HepG2 (cell line): ENCODE data around the gene KATNAL1. TPM values are rescaled to one million over a fixed set of nuclear protein-coding genes. Genes with fewer than 3 reads are reported as not detected.

ENCODE experiments used
- ATAC-seq: fragments of 200-7000 bp; cut with Tn5 transposase; 3 replicates; pipeline ENCODE4 v1.9.1; 2020; ENCODE audit warnings: mild to moderate bottlenecking, moderate library complexity
- BruUV-seq: library from RNA; stranded (reverse); fragments of 400-500 nt; replicated peaks from 2 replicates; lab custom pipeline; 2021; lab: Mats Ljungman, UMichigan
- CTCF ChIA-PET: fragments of 300-600 bp; formaldehyde crosslinking; extraction: SDS; loops from one replicate; lab custom pipeline; 2021; ENCODE audit warnings: low total read pairs, inconsistent platforms, low intra/inter-chr PET ratio; lab: Yijun Ruan, JAX
- POLR2A ChIA-PET: fragments of 350-600 bp; sonication (Branson Sonifier 250); formaldehyde crosslinking; loops from one replicate; lab custom pipeline; 2020; ENCODE audit warnings: antibody characterized with exemption, inconsistent platforms; lab: Yijun Ruan, JAX
- DNase-seq: peaks from one replicate; pipeline ENCODE4 v3.0.0-alpha.2; 2015; ENCODE audit warnings: low spot score
- FAIRE-seq: peaks from 3 replicates; lab custom pipeline; 2011; peaks lifted over from hg19 to GRCh38; lab: Jason Lieb, UNC
- H2AFZ ChIP-seq: one replicate; pipeline ENCODE4 v1.6.1; 2011; ENCODE audit warnings: low read length, inconsistent platforms
- H3K27ac ChIP-seq: fragments of 300-600 bp; 3 replicates; pipeline ENCODE4 v1.8.0; 2011; ENCODE audit warnings: mixed run types, mild to moderate bottlenecking, mixed read lengths, low read length, inconsistent platforms; ENCODE audit not compliant: insufficient read depth; ENCODE audit errors: extremely low read length
- H3K27me3 ChIP-seq, 2 experiments: fragments of 200-600 bp in 1 of 2; 2 replicates in 1 of 2; 3 replicates in 1 of 2; pipeline versions ENCODE4 v1.6.0 to v1.8.0; 2011; ENCODE audit warnings: low read length in 2 of 2, mild to moderate bottlenecking in 2 of 2, moderate library complexity in 2 of 2, inconsistent platforms in 1 of 2; ENCODE audit not compliant: insufficient read depth in 2 of 2, control insufficient read depth in 1 of 2
- H3K36me3 ChIP-seq, 2 experiments: fragments of 200-600 bp in 1 of 2; replicated peaks in 1 of 2; 2 replicates in 1 of 2; 3 replicates in 1 of 2; pipeline versions ENCODE4 v1.5.1 to v1.8.0; 2011; ENCODE audit warnings: low read length in 2 of 2, inconsistent platforms in 1 of 2; ENCODE audit not compliant: insufficient read depth in 2 of 2, control insufficient read depth in 1 of 2
- H3K4me1 ChIP-seq: 2 replicates; pipeline ENCODE4 v1.5.1; 2012; ENCODE audit warnings: low read length, inconsistent platforms; ENCODE audit not compliant: insufficient read depth
- H3K4me2 ChIP-seq: 2 replicates; pipeline ENCODE4 v1.6.0; 2011; ENCODE audit warnings: low read depth, low read length, inconsistent platforms
- H3K4me3 ChIP-seq, 3 experiments: fragments of 200-600 bp in 1 of 3; sonication (generic), shearing (Covaris generic) in 1 of 3; replicated peaks in 1 of 3; 2 replicates each; pipeline ENCODE4 v1.5.1; 2011 to 2016; ENCODE audit warnings: low read length in 3 of 3, inconsistent platforms in 2 of 3, low read depth in 2 of 3, mild to moderate bottlenecking in 2 of 3, control low read depth in 1 of 3, mixed read lengths in 1 of 3; ENCODE audit not compliant: insufficient read depth in 1 of 3
- H3K79me2 ChIP-seq: one replicate; pipeline ENCODE4 v1.6.1; 2011; ENCODE audit warnings: low read length, inconsistent platforms; ENCODE audit not compliant: insufficient read depth
- H3K9ac ChIP-seq: 2 replicates; pipeline ENCODE4 v1.6.0; 2011; ENCODE audit warnings: mild to moderate bottlenecking, low read depth, low read length, inconsistent platforms; ENCODE audit not compliant: insufficient read depth
- H3K9me3 ChIP-seq: 2 replicates; pipeline ENCODE4 v1.5.1; 2012; ENCODE audit warnings: mild to moderate bottlenecking, low read length
- H4K20me1 ChIP-seq: 2 replicates; pipeline ENCODE4 v1.6.0; 2011; ENCODE audit warnings: inconsistent platforms, mild to moderate bottlenecking, low read length, moderate library complexity; ENCODE audit not compliant: insufficient read depth
- ELF3 ChIP-seq: IDR thresholded peaks from 2 replicates; pipeline ENCODE4 v1.6.1; 2016; ENCODE audit warnings: missing genetic modification reagents, missing compliant biosample characterization
- FOXJ3 ChIP-seq: sonication (generic); formaldehyde crosslinking; IDR thresholded peaks from 2 replicates; pipeline ENCODE4 v1.4.0; 2020; ENCODE audit warnings: missing genetic modification reagents, mild to moderate bottlenecking, borderline replicate concordance
- MED1 ChIP-seq: sonication (generic); formaldehyde crosslinking; IDR thresholded peaks from 2 replicates; pipeline ENCODE4 v1.4.0; 2020; ENCODE audit warnings: missing genetic modification reagents
- SNAI1 ChIP-seq: sonication (generic); formaldehyde crosslinking; IDR thresholded peaks from 2 replicates; pipeline ENCODE4 v1.5.0; 2020; ENCODE audit warnings: mild to moderate bottlenecking, missing genetic modification reagents, borderline replicate concordance
- THYN1 ChIP-seq: sonication (generic); formaldehyde crosslinking; IDR thresholded peaks from 2 replicates; pipeline ENCODE4 v1.8.1; 2023; ENCODE audit warnings: low read depth, mild to moderate bottlenecking, moderate library complexity, missing genetic modification reagents, borderline replicate concordance
- ZNF20 ChIP-seq: sonication (generic); formaldehyde crosslinking; IDR thresholded peaks from 2 replicates; pipeline ENCODE4 v1.4.0; 2020; ENCODE audit warnings: mild to moderate bottlenecking, moderate library complexity, missing genetic modification reagents
- ZNF282 ChIP-seq: fragments of 450-650 bp; IDR thresholded peaks from 2 replicates; pipeline ENCODE4 v1.6.1; 2018; ENCODE audit not compliant: partially characterized antibody
- ZNF329 ChIP-seq: sonication (generic); formaldehyde crosslinking; IDR thresholded peaks from 2 replicates; pipeline ENCODE4 v1.9.0; 2021; ENCODE audit warnings: low read depth, mild to moderate bottlenecking, missing genetic modification reagents
- ZNF431 ChIP-seq: sonication (generic); formaldehyde crosslinking; IDR thresholded peaks from 2 replicates; pipeline ENCODE4 v1.9.0; 2022; ENCODE audit warnings: missing genetic modification reagents, low read depth, mild to moderate bottlenecking, borderline replicate concordance
- ZNF501 ChIP-seq: sonication (generic); formaldehyde crosslinking; IDR thresholded peaks from 2 replicates; pipeline ENCODE4 v1.5.1; 2020; ENCODE audit warnings: mild to moderate bottlenecking, moderate library complexity, missing genetic modification reagents
- ZNF629 ChIP-seq: sonication (generic); formaldehyde crosslinking; conservative IDR thresholded peaks from 2 replicates; pipeline ENCODE4 v1.5.0; 2020; ENCODE audit warnings: missing genetic modification reagents
- WGBS: methylation state at CpG from one replicate; pipeline ENCODE4 v1.1.6; 2017; ENCODE audit warnings: low lambda C conversion rate; 5-methylcytosine and 5-hydroxymethylcytosine counted together
- in situ Hi-C: cut with HindIII; loops from 2 replicates; pipeline ENCODE4 v1.10.0; 2017; ENCODE audit warnings: low pct_unique_long_range_greater_than_20kb; ENCODE audit not compliant: extremely low pct_ligation_motif_present
- intact Hi-C: fragments of 100-400 bp; cut with micrococcal nuclease; formaldehyde crosslinking; loops from one replicate; pipeline ENCODE4 v1.10.0; 2022; ENCODE audit not compliant: unreplicated experiment
- polyA plus RNA-seq, 8 experiments: library from polyadenylated mRNA; depleted of rRNA in 3 of 8; stranded (reverse) in 7 of 8; unstranded in 1 of 8; fragments of >200 nt; fragmentation: Illumina TruSeq in 4 of 8; extraction: Trizol in 4 of 8; gene quantifications; 2 replicates each; pipeline versions ENCODE4 v1.2.1 to v1.2.3, GENCODE V29; 2011 to 2016; ENCODE audit warnings: low read depth in 4 of 8, missing spikeins in 1 of 8, mixed read lengths in 1 of 8; ENCODE audit not compliant: insufficient read depth in 1 of 8
- total RNA-seq, 5 experiments: library from RNA; depleted of rRNA; stranded (reverse); fragments of >200 nt; fragmentation: Illumina TruSeq; extraction: Trizol; gene quantifications; 2 replicates each; pipeline ENCODE4 v1.2.3, GENCODE V29; 2016; ENCODE audit warnings: low read depth in 1 of 5
- TF ChIP-seq, protein P1 (sequence below): sonication (generic); formaldehyde crosslinking; IDR thresholded peaks from 2 replicates; pipeline ENCODE4 v1.4.0; 2020; ENCODE audit warnings: mild to moderate bottlenecking, missing genetic modification reagents
- TF ChIP-seq, protein P2 (sequence below): sonication (generic); formaldehyde crosslinking; IDR thresholded peaks from 2 replicates; pipeline ENCODE4 v1.4.0; 2020; ENCODE audit warnings: missing genetic modification reagents, borderline replicate concordance

KATNAL1 gene
- total and polyA plus RNA-seq, 2 of the 13 experiments (the other 11 are each of a cell fraction or from before 2014, with no cell fraction given), result 3.2 to 11.8 TPM

DNA sequence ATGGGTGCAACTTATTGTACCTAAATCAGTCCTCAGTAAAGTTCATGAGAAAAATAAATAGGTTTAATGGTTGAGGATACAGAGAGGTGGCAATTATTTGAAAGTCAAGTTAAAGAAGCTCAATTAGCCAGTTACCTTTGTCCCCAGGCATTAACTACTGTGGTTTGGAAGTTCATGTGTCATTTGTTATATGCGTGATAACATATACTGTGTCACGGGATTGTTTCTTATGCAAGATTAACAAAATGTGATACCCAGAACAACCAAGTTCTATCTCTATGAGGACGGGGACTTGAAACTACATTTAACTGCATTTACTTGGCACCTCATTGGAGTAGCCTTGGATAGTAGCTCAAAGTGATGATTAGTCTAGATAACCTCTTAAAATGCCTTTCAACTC is 13.9 kb upstream of the KATNAL1 start:
- ATAC-seq (no peak), FAIRE-seq (no peak), DNase-seq (no peak)
- Histone ChIP-seq H3K9ac (no peak overlapping the region), H3K9me3 (no peaks in the 10 kb centered on the region), H3K4me2 (no peak overlapping the region), H3K36me3 (no peaks in the 10 kb centered on the region; a peak in 1 of 5 replicates), H3K4me3 (no peak overlapping the region), H3K27me3 (no peaks in the 10 kb centered on the region), H3K4me1 (peaks cover 6% of the 10 kb centered on the region; the same call in 1 of the 2 replicates), H2AFZ (no peak overlapping the region), H4K20me1 (no peaks in the 10 kb centered on the region), H3K79me2 (no peaks in the 10 kb centered on the region), H3K27ac (no peak overlapping the region)
- ChIA-PET POLR2A (no interaction called here), CTCF (no interaction called here)
- intact Hi-C loops, result no loop called here
- 98% methylated on average over 3 of the region's 3 CpGs for WGBS
- in situ Hi-C loops, result no loop called here
- BruUV-seq, result no TSS peak
- TF ChIP-seq ZNF629 (CRISPR knock-in tag) (no peak), ELF3 (CRISPR knock-in tag) (no peak), ZNF501 (CRISPR knock-in tag) (no peak), ZNF282 (no peak)

DNA sequence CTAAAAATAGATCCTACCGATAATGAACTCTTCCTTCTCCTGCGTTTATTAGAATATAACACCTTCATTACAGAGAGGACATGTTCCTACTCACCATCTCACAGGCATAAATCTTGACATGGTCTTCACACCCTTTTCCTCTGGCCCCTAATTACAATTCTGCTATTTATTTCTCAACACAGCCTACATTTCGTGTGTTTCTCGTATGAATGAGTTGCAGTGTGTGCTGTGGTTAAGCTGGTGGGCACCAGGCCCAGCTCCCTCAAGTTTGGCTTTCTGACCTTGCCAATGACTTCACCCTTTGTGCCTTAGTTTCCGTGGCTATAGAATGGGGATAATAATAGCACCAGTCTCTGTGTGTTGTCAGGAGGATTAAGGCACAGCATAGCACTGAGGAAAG is 12.3 kb upstream of the KATNAL1 start:
- H3K9me3 ChIP-seq, result no peaks in the 10 kb centered on the region
- FAIRE-seq (no peak), ATAC-seq (no peak), DNase-seq (no peak)
- no peaks in the 10 kb centered on the region; a peak in 1 of 5 replicates for H3K36me3 ChIP-seq
- no peaks in the 10 kb centered on the region for H4K20me1 ChIP-seq
- CTCF ChIA-PET, result no interaction called here
- no peaks in the 10 kb centered on the region for H3K27me3 ChIP-seq
- no peak overlapping the region for H3K4me2 ChIP-seq
- H2AFZ ChIP-seq, result no peak overlapping the region
- no peak overlapping the region for H3K4me3 ChIP-seq
- 94% methylated on average over 5 of the region's 5 CpGs for WGBS
- peaks cover 6% of the 10 kb centered on the region; the same call in 1 of the 2 replicates for H3K4me1 ChIP-seq
- intact Hi-C loops (no loop called here), in situ Hi-C loops (no loop called here)
- no peaks in the 10 kb centered on the region for H3K79me2 ChIP-seq
- H3K27ac ChIP-seq, result no peak overlapping the region
- no TSS peak for BruUV-seq
- no peak overlapping the region for H3K9ac ChIP-seq
- POLR2A ChIA-PET, result no interaction called here
- TF ChIP-seq, protein P1, sequence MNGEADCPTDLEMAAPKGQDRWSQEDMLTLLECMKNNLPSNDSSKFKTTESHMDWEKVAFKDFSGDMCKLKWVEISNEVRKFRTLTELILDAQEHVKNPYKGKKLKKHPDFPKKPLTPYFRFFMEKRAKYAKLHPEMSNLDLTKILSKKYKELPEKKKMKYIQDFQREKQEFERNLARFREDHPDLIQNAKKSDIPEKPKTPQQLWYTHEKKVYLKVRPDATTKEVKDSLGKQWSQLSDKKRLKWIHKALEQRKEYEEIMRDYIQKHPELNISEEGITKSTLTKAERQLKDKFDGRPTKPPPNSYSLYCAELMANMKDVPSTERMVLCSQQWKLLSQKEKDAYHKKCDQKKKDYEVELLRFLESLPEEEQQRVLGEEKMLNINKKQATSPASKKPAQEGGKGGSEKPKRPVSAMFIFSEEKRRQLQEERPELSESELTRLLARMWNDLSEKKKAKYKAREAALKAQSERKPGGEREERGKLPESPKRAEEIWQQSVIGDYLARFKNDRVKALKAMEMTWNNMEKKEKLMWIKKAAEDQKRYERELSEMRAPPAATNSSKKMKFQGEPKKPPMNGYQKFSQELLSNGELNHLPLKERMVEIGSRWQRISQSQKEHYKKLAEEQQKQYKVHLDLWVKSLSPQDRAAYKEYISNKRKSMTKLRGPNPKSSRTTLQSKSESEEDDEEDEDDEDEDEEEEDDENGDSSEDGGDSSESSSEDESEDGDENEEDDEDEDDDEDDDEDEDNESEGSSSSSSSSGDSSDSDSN (CRISPR knock-in tag), result no peak
- TF ChIP-seq SNAI1 (CRISPR knock-in tag) (no peak), MED1 (CRISPR knock-in tag) (no peak), ZNF431 (CRISPR knock-in tag) (no peak), FOXJ3 (no peak), ZNF329 (CRISPR knock-in tag) (no peak), THYN1 (CRISPR knock-in tag) (no peak), ZNF20 (CRISPR knock-in tag) (no peak)
- TF ChIP-seq, protein P2, sequence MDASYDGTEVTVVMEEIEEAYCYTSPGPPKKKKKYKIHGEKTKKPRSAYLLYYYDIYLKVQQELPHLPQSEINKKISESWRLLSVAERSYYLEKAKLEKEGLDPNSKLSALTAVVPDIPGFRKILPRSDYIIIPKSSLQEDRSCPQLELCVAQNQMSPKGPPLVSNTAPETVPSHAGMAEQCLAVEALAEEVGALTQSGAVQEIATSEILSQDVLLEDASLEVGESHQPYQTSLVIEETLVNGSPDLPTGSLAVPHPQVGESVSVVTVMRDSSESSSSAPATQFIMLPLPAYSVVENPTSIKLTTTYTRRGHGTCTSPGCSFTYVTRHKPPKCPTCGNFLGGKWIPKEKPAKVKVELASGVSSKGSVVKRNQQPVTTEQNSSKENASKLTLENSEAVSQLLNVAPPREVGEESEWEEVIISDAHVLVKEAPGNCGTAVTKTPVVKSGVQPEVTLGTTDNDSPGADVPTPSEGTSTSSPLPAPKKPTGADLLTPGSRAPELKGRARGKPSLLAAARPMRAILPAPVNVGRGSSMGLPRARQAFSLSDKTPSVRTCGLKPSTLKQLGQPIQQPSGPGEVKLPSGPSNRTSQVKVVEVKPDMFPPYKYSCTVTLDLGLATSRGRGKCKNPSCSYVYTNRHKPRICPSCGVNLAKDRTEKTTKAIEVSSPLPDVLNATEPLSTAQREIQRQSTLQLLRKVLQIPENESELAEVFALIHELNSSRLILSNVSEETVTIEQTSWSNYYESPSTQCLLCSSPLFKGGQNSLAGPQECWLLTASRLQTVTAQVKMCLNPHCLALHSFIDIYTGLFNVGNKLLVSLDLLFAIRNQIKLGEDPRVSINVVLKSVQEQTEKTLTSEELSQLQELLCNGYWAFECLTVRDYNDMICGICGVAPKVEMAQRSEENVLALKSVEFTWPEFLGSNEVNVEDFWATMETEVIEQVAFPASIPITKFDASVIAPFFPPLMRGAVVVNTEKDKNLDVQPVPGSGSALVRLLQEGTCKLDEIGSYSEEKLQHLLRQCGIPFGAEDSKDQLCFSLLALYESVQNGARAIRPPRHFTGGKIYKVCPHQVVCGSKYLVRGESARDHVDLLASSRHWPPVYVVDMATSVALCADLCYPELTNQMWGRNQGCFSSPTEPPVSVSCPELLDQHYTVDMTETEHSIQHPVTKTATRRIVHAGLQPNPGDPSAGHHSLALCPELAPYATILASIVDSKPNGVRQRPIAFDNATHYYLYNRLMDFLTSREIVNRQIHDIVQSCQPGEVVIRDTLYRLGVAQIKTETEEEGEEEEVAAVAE, result no peak
